ENCODE data around the gene CARS1.
"Not testable (repeated sequence)": the region's sequence is repeated elsewhere in the genome, so short reads cannot be mapped to it uniquely, and the experiment has no call there.

CARS1 gene

DNA sequence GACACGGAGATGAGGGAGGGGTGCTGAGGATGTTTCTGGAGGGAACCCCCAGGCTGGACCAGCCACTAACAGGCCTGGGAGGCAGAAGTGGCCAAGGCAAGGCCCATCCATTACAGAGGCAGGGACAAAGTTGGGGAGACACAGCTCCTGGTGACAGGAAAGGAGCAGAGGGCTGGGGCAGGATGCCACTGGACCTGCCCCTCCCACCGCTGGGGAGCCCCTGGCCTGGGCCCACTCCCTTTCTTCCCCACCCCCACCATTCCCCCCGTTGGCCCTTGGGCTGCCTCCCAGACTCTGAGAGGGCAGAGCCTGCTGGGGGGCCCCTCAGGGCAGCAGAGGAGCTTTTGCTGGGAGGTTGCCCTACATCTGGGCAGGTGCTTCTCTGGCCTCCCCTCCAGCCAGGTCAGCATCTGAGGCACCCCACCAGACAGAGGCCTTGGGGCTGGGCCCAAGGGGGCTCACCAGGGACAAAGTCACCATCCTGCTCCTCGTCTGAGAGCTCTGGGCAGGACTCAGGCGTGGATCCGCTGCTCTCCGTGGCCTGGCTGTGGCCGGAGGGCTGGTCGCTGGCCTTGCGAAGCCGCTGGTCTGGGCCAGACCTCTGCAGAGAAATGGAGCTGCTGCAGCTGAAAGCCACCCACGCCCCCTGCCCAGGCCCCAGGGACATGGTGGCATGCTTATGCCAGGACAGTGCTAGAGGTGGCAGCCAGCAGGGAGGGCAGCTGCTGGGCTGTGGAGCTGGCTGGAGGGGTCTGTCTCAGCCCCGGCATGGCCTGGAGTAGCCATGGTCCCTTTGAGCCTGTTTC lies 33.1 kb upstream of the CARS1 start:
- DNase-seq (ENCODE audit: low read depth in 2 of 3, low spot score in 1 of 3): no peak

- no peak for DNase-seq (ENCODE audit: low read depth in 2 of 3, low spot score in 1 of 3)
These were observed 32.2 kb upstream of the CARS1 start for GRCh38 chr11:3089236-3090061.

DNA sequence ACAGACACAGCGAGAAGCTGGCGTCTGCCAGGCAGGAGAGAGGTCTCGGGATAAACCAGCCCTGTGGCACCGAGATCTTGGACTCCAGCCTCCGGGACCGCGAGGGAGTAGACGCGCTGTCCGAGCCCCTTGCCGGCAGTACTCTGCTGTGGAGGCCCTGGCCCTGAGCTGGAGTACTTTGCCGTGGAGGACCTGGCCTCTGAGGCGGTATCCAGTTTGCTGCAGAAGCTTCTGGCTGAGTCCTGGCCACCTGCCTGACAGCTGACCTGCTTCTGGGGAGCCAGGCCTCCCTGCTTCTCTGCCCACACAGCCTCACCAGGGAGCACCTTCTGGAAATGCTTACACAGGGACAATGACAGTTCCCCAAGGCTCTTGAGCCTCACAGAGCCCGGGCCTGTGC lies 31.6 kb upstream of the CARS1 start:
- DNase-seq (ENCODE audit: low read depth in 2 of 3, low spot score in 1 of 3): no peak

GRCh38 chr11:3087821-3088800 lies 30.9 kb upstream of the CARS1 start:
- no peak for DNase-seq (ENCODE audit: low read depth in 2 of 3, low spot score in 1 of 3)

- DNase-seq (ENCODE audit: low read depth in 2 of 3, low spot score in 1 of 3): no peak
These were observed 30.1 kb upstream of the CARS1 start for GRCh38 chr11:3087373-3087772.

GRCh38 chr11:3086671-3087150 lies 29.5 kb upstream of the CARS1 start:
- DNase-seq (ENCODE audit: low read depth in 2 of 3, low spot score in 1 of 3): no peak

DNA sequence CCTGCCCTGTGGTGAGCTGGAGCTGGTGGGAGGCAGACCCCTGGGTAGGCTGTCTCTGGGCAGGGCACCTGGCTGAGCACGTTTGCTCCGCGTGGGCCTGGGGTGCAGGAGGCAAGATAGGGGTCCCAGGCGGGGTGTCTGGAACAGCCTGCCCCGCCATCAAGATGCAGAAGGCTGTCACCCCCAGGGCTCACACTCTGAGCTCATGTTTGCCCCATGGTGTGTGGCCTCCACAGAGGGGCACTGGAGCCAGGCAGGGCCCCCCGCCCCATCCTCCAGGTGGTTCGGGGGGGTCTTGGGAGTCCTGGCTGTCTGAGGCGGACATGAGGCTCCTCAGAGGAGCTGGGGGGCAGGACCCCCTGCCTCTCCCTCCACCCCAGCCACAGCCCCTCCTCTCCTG lies 28.9 kb upstream of the CARS1 start:
- no peak for DNase-seq (ENCODE audit: low read depth in 2 of 3, low spot score in 1 of 3)

- DNase-seq (ENCODE audit: low read depth in 2 of 3, low spot score in 1 of 3): no peak
These were observed 27.8 kb upstream of the CARS1 start for GRCh38 chr11:3085052-3085451.

GRCh38 chr11:3083321-3083720 lies 26.1 kb upstream of the CARS1 start:
- no peak for DNase-seq (ENCODE audit: low read depth in 2 of 3, low spot score in 1 of 3)

DNA sequence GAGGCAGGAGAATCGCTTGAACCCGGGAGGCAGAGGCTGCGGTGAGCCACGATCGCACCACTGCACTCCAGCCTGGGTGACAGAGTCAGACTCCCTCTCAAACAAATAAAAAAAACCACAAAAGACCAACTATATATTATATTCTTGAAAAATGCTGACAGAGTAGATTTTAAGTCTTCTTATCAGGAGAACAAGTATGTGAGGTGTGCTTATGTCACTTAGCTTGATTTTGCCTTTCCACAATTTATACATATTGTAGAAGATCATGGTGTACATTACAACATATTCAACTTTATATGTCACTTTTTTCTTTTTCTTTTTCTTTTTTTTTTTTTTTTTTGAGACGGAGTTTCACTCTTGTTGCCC lies 24.1 kb upstream of the CARS1 start:
- no peak for DNase-seq (ENCODE audit: low read depth in 2 of 3, low spot score in 1 of 3)

DNA sequence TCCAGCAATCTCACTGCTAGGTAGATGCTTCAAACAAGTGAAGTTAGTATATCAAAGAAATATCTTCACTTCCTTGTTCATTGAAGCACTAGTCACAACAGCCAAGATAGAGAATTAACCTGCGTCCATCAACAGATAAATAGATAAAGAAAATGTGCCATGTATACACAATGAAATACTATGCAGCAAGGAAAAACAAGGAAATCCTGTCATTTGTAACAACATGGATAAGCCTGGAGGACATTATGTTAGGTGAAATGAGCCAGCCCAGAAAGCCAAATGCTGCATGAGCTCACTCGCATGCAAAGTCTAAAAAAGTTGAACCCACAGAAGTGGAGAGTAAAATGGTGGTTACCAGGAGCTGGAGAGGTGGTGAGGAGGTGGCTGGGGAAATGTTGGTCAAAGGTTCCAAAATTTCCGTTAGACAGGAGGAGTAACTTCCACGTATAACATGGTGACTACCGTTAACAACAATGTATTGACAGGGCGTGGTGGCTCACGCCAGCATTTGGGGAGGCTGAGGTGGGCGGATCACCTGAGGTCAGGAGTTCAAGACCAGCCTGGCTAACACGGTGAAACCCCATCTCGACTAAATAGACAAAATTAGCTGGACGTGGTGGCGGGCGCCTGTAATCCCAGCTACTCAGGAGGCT lies 23.6 kb upstream of the CARS1 start:
- no peak for DNase-seq (ENCODE audit: low read depth in 2 of 3, low spot score in 1 of 3)

DNA sequence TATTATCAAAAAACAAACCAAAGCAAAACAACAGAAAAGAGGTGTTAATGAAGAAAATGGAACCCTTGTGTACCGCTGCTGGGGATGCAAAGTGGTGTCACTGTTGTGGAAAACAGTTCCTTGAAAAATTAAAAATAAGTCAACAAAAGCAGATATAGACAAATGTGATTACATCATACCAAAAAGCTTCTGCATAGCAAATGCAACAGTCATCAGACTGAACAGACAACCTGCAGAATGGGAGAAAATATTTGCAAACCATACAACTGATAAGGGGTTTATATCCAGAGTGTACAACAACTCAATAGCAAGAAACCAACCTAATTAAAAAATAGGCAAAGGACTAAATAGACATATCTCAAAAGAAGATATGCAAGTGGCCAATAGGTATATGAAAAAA lies 22.9 kb upstream of the CARS1 start:
- DNase-seq (ENCODE audit: low read depth in 2 of 3, low spot score in 1 of 3): no peak

GRCh38 chr11:3077846-3078440 lies 20.7 kb upstream of the CARS1 start:
- DNase-seq (ENCODE audit: low read depth in 2 of 3, low spot score in 1 of 3): no peak

- no peak for DNase-seq (ENCODE audit: low read depth in 2 of 3, low spot score in 1 of 3)
These were observed 20.1 kb upstream of the CARS1 start for GRCh38 chr11:3077189-3077836.

DNA sequence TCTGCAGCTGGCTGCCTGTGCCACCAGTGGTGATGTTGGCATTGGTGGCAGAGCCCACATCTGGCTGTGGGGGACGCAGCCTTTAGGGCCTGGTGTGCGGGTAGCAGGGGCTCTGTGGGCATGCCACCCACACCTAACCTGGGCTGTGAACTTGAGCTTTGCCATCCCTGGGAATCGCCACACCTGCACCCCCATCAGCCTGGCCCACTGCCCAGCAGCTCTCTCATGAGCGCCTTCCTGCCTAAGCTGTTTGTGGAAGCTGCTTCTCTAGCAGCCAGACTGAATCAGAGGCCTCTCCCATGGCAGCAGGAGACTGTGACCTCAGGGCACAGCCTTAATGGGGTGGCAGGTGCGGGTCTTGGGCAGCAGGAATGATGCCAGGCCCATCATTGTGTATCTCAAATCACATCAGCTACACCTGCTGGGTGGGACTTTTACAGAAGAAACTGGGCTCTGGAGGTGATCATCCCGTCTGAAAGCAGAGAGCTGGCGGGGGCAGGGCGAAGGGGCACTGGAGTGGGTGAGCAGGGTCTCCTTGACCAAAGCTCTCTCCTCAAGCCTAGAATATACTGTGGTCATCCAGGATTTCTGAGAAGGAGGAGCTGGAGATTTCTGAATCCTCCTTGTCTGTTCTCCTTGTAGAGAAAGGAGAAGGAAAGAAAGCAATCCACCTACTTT lies 17.8 kb upstream of the CARS1 start:
- DNase-seq (ENCODE audit: low read depth in 2 of 3, low spot score in 1 of 3): no peak

DNA sequence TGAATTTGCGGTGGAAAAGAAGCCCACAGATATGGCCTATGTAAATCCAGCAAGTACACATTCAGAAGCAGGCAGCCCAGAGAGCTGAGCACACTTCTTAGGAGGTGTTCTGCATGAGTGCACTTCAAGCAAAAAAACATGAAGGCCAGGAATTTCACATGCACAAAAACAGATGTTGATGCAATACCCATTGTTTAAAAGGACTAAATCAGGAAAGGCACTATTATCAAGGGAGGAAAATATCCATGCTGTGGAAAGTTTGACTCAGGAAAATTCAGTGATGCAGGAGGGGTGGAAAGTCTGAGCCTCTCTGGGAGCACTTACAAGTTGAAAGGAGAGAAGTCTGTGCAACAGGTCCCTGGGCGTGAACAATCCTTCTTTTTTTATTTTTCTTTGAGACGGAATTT lies 15.8 kb upstream of the CARS1 start:
- DNase-seq (ENCODE audit: low read depth in 2 of 3, low spot score in 1 of 3): no peak

GRCh38 chr11:3069425-3069824 lies 12.2 kb upstream of the CARS1 start:
- no peak for DNase-seq (ENCODE audit: low read depth in 2 of 3, low spot score in 1 of 3)

DNA sequence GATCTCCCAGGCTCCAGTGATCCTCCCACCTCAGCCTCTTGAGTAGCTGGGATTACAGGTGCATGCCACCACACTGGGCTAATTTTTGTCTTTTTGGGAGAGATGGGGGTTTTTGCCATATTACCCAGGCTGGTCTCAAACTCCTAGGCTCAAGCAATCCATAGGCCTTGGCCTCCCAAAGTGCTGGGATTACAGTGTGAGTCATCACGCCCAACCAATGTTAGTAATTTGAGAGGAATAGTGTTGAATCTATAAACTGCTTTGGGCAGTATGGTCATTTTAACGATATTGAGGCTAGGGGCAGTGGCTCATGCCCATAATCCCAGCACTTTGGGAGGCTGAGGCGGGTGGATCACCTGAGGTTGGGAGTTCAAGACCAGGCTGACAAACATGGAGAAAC lies 9.1 kb upstream of the CARS1 start:
- not testable (repeated sequence) for DNase-seq (ENCODE audit: low read depth in 2 of 3, low spot score in 1 of 3)

DNA sequence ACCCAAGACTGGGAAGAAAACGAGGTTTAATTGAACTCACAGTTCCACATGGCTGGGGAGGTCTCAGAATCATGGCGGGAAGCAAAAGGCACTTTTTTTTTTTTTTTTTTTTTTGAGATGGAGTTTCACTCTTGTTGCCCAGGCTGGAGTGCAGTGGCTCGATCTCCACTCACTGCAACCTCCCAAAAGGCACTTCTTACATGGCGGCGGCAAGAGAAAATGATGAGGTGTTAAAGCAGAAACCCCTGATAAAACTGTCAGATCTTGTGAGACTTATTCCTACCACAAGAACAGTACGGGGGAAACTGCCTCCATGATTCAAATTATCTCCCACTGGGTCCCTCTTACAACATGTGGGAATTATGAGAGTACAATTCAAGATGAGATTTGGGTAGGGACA lies 7.5 kb upstream of the CARS1 start:
- DNase-seq (ENCODE audit: low read depth in 2 of 3, low spot score in 1 of 3): not testable (repeated sequence)
